HG03175 (cell line): Measurements from ENCODE around the gene HBS1L.
A peak's percentile ranks its signal among the peaks of the same experiment; 100 is the strongest.

ENCODE experiments used
- ATAC-seq: cut with Tn5 transposase; IDR thresholded peaks from one replicate; pipeline ENCODE4 v1.9.1; 2021; ENCODE audit warnings: mild to moderate bottlenecking, moderate library complexity; ENCODE audit not compliant: unreplicated experiment

HBS1L gene

GRCh38 chr6:135054569-135055498 is at the start of gene HBS1L:
HBS1L (minus strand) TSS chr6:135054822; CDS start chr6:135054691, 131 bp downstream.
- ATAC-seq, result peak; percentile 99

DNA sequence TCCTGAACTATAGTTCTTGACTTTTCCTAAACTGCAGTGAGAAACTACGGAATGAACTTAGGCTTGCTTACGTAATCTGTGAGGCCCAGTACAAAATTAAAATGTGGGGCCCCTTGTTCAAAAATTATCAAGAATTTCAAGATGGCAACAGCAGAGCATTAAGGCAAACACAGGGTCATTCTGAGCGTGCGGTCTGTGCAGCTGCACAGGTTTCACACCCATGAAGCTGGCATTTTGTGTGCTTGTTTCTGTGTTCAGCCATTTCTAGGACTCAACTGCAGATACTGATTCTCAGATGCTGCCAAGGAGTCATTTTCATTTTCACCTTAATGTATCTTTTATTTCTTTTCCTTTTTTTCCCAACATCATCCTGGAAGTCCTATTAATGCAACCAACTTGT is 49.6 kb upstream of the HBS1L start:
- ATAC-seq, result no peak

DNA sequence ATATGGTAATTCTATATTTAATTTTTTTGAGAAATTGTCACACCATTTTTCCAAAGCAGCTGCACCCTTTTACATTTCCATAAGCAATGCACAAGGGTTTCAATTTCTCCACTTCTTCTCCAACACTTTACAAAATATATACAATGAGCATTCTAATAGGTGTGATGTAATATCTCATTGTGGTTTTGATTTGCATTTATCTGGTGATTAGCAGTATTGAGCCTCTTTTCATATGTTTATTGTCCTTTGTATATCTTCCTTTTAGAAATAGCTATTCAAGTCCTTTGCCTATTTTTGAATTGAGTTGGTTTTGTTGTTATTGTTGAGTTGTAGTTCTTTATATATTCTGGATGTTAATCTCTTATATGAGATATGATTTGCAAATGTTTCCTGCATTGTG is 47.6 kb upstream of the HBS1L start:
- no peak for ATAC-seq

DNA sequence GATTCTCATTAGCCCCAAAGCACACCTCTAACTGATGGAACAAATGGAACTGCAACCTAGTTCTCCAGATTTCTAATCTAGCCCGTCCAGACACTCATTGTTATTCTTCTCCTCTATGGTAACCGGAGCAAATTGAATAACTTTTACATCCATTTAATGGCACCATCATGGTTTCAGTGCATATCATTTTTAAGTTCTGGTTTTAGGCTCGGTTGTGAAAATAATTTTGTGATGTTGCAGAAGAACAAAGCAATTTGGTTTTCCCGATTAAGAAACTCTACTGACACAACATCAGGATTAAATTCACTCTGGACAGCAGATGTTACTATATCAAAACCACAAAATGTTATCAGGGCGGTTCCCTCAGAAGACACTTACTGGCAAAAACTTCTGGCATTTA is 42.5 kb upstream of the HBS1L start:
- ATAC-seq, result no peak

- ATAC-seq, result no peak
These were observed 41.9 kb upstream of the HBS1L start for GRCh38 chr6:135096403-135097130.

- ATAC-seq, result no peak
These were observed 41.1 kb upstream of the HBS1L start for GRCh38 chr6:135095716-135096115.

- ATAC-seq, result peak; percentile 77
These were observed 39.8 kb upstream of the HBS1L start for GRCh38 chr6:135094403-135094821.

- ATAC-seq, result no peak
These were observed 39.0 kb upstream of the HBS1L start for GRCh38 chr6:135093578-135093977.

- ATAC-seq, result no peak
These were observed 38.1 kb upstream of the HBS1L start for GRCh38 chr6:135092724-135093123.

DNA sequence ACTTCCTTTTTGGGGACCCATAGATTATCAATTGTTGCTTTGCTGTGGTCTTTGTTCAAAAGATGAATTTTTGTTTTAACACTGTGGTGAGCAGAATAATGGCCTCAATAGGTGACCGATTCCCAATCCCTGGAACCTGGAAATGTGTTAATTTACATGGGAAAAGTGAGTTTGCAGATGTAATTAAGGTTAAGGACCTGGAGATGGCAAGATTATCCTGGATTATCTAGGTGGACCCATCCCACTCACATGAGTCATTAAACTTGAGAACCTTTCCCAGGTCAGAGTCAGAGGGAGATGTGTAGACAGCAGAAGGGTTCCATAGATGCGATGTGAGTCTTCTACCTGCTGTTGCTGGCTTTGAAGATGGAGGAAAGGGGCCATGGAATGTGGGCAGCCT is 36.2 kb upstream of the HBS1L start:
- no peak for ATAC-seq

DNA sequence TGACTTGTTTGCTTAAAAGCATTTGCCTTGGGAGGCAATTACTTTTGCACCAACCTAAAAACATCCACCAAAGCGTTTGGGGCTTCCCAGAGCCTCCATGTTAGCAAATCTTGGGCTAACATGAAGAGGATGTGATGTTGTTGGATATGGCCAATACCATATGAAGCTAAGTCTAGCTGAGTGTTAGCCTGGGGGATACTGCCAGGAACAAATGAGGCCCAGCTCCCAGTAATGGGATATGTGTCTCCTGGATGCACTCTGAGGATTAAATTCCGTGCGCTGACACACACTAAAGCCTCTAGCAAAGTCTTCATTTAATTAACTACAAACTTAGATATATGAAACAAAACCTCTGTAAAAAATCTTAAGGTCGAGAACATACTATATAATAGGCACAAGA is 35.3 kb upstream of the HBS1L start:
- no peak for ATAC-seq

- peak; percentile 83 for ATAC-seq
These were observed 34.5 kb upstream of the HBS1L start for GRCh38 chr6:135088818-135089809.

DNA sequence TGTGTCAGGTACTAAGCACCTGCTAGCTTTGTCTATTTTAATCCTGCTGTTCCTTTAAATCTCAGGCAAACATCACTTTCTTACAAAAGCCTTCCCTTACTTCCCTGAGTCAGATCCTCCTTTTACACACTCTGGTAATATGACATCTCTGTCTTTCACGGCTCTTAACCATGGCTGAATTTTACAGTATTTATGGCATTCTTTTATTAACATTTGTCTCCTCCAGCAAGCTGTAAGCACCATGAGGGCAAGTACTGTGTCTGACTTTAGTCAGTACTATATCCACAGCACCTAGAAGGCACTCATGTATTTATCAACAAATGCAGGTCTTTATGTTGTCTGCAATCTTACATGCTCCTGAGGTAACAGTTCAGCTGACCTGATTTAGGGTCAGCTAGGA is 33.7 kb upstream of the HBS1L start:
- ATAC-seq, result peak; percentile 4

DNA sequence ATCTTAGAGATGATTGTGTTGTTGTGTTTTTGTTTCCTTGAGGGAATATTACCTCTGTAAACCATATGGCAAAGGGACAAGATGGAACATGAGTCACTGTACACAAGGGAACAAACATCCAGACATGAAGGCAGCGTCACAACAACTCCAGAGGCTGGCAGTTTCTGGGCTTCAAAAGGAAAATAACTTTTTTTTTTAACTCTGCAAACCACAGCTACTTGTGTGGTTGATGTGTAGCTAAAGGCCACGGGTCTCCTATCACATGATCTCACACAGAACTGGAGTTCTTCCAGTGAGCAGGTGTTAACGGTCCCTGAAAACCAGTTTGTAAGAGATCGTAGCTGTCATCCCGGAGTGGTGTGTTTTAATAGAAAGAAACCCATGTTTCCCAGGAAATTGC is 33.2 kb upstream of the HBS1L start:
- ATAC-seq, result no peak

DNA sequence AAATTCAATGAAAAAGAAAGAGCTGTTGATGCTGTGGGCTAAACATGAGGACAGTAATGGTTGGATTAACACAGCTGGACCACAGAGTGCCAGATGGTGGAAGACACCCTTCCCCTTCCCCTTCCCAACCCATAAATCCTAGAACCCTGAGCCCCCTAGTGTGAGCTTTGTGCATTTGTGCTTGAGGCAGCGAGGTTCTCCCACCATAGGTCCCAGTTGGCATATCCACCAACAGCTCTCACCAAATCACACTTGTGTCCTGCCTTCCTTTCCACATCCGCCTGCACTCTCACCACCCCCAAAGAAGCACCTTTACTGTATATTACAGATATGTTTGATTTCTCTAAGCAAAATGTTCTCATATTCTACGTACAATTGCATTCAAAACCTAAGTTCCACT is 32.8 kb upstream of the HBS1L start:
- no peak for ATAC-seq

DNA sequence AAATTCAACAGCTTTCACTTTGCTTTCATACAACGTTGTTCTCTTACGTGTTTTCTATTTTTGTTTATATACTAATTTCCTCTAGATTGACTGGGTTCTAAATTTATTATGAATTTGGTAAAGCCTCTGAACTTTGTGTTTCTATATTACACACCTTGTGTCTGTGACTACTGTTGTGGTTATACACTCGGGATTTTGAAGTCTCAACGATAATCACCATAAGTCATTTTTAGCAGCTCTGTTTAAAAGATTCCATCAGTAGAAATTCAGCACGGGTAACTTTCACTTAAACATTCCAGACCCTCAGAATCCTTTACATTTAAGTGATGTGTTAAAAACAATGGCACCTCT is 31.8 kb upstream of the HBS1L start:
- no peak for ATAC-seq

DNA sequence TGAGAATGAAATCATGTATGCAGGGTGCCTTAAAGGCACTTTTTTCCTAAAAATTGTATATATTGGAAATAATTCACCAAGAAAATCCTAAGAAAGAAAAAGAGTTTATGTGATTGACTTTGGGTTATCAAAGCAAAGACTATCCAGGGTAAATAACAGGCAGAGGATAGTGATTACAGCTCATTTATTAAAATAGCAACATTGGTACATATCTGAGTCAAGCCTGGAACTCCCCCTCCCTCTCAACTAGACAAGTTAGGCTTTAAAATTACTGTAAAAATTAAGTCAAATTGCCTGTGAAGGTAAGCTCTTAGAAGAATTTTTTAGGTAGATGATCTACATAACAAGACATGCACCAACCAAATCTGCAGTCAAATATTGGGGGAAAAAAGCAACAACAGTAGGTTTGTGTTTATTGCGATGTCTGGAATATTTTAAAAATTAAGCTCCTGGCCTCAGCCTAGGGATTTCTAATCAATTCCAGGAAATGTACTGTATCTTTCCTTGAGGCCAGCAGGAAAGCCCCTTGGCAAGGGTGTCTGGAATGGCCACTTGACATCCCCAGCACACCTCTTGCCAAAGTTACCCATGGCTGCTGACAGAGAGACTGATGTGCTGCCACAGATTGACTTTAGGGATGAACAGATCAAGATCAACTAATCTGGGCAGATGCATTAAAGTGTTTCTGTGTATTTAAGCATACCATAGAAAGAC is 31.2 kb upstream of the HBS1L start:
- no peak for ATAC-seq

DNA sequence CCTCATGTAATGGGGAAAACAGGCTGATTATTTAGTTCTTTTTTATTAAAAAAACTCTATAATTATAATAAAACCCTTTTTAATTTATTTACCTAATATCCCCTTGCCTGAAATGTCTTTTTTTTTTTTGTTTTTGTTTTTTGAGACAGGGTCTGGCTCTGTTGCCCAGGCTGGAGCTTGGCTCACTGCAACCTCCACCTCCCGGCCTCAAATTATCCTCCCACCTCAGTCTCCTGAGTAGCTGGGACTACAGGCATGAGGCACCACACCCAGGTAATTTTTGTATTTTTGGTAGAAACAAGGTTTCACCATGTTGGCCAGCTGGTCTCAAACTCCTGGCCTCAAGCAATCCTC is 30.3 kb upstream of the HBS1L start:
- ATAC-seq, result no peak

GRCh38 chr6:135084001-135084915 is 29.6 kb upstream of the HBS1L start:
- ATAC-seq, result no peak
